Mesodermal cell (in vitro differentiated cells): ENCODE results near the gene C16orf86.
A peak's percentile ranks its signal among the peaks of the same experiment; 100 is the strongest.

Experiments
- H3K27ac ChIP-seq: 2 replicates; pipeline ENCODE4 v1.7.0; 2013; ENCODE audit warnings: mild to moderate bottlenecking, low read depth, low read length, moderate library complexity; ENCODE audit not compliant: severe bottlenecking
- H3K36me3 ChIP-seq: 2 replicates; pipeline ENCODE4 v1.7.1; 2013; ENCODE audit warnings: mild to moderate bottlenecking, low read length, moderate library complexity; ENCODE audit not compliant: control insufficient read depth, insufficient read depth
- H3K4me1 ChIP-seq: one replicate; pipeline ENCODE4 v1.7.1; 2013; ENCODE audit warnings: mild to moderate bottlenecking, low read length; ENCODE audit not compliant: insufficient read depth, control insufficient read depth, poor library complexity, severe bottlenecking
- H3K4me3 ChIP-seq: 2 replicates; pipeline ENCODE4 v1.7.0; 2013; ENCODE audit warnings: low read length, control low read depth, mild to moderate bottlenecking; ENCODE audit not compliant: insufficient read depth, poor library complexity, severe bottlenecking; ENCODE audit errors: extremely low read depth
- H3K9me3 ChIP-seq: 2 replicates; pipeline ENCODE4 v1.7.1; 2013; ENCODE audit warnings: mild to moderate bottlenecking, low read length, moderate library complexity; ENCODE audit not compliant: control insufficient read depth
- WGBS, 2 experiments: methylation state at CpG; one replicate each; pipeline ENCODE4 v1.1.5; 2013; ENCODE audit warnings: missing lambda C conversion rate in 2 of 2; ENCODE audit not compliant: insufficient coverage in 2 of 2; 5-methylcytosine and 5-hydroxymethylcytosine counted together

Gene C16orf86

GRCh38 chr16:67661886-67662652 is 4.5 kb upstream of the C16orf86 start:
- H3K9me3 ChIP-seq = no peaks in the 10 kb centered on the region
- H3K4me1 ChIP-seq = peaks cover 6% of the 10 kb centered on the region
- 94 to 95% methylated on average over 32 to 33 of the region's 34 CpGs for WGBS, 2 experiments
- H3K36me3 ChIP-seq = peaks cover 32% of the 10 kb centered on the region
- H3K27ac ChIP-seq = no peak overlapping the region
- H3K4me3 ChIP-seq = no peak overlapping the region

- Histone ChIP-seq H3K9me3 (no peaks in the 10 kb centered on the region), H3K4me3 (no peak overlapping the region)
These were observed 4.0 kb upstream of the C16orf86 start for GRCh38 chr16:67662653-67663010.

GRCh38 chr16:67663151-67663876 is 3.3 kb upstream of the C16orf86 start:
- H3K4me3 ChIP-seq = no peak overlapping the region

More at GRCh38 chr16:67662653-67663010, 4.0 kb upstream of the C16orf86 start:
- H3K4me1 ChIP-seq = peaks cover 6% of the 10 kb centered on the region
- peaks cover 30% of the 10 kb centered on the region for H3K36me3 ChIP-seq
- H3K27ac ChIP-seq = no peak overlapping the region

GRCh38 chr16:67663877-67664222 is 2.8 kb upstream of the C16orf86 start:
- Histone ChIP-seq H3K36me3 (peaks cover 20% of the 10 kb centered on the region), H3K4me3 (no peak overlapping the region), H3K27ac (no peak overlapping the region), H3K4me1 (peaks cover 6% of the 10 kb centered on the region), H3K9me3 (no peaks in the 10 kb centered on the region)
- WGBS, 2 experiments = 95 to 100% methylated on average over 4 of the region's 6 CpGs

More at GRCh38 chr16:67663151-67663876, 3.3 kb upstream of the C16orf86 start:
- Histone ChIP-seq H3K27ac (no peak overlapping the region), H3K36me3 (peaks cover 25% of the 10 kb centered on the region), H3K4me1 (peaks cover 6% of the 10 kb centered on the region), H3K9me3 (no peaks in the 10 kb centered on the region)
- WGBS, 2 experiments = 80 to 81% methylated on average over 20 of the region's 25 CpGs

GRCh38 chr16:67664258-67664657 is 2.4 kb upstream of the C16orf86 start:
- no peaks in the 10 kb centered on the region for H3K9me3 ChIP-seq
- no peak overlapping the region for H3K27ac ChIP-seq
- no peak overlapping the region for H3K4me3 ChIP-seq
- H3K36me3 ChIP-seq = peaks cover 17% of the 10 kb centered on the region
- peaks cover 6% of the 10 kb centered on the region for H3K4me1 ChIP-seq
- WGBS, 2 experiments = 90 to 92% methylated on average over 4 of the region's 4 CpGs

GRCh38 chr16:67664871-67665270 is 1.7 kb upstream of the C16orf86 start:
- WGBS, 2 experiments = 96% methylated on average over 7 of the region's 7 CpGs
- no peaks in the 10 kb centered on the region for H3K9me3 ChIP-seq
- H3K27ac ChIP-seq = no peak overlapping the region
- H3K36me3 ChIP-seq = peaks cover 17% of the 10 kb centered on the region
- no peak overlapping the region for H3K4me3 ChIP-seq
- peaks cover 6% of the 10 kb centered on the region for H3K4me1 ChIP-seq

GRCh38 chr16:67665598-67665997 is 1.0 kb upstream of the C16orf86 start:
- Histone ChIP-seq H3K9me3 (no peaks in the 10 kb centered on the region), H3K27ac (no peak overlapping the region), H3K4me1 (peaks cover 6% of the 10 kb centered on the region), H3K36me3 (peaks cover 17% of the 10 kb centered on the region), H3K4me3 (peak overlapping the region; percentile 67)
- 81 to 90% methylated on average over 5 of the region's 5 CpGs for WGBS, 2 experiments

GRCh38 chr16:67666032-67666551 is 522 bp upstream of the C16orf86 start:
- 1 to 4% methylated on average over 38 to 42 of the region's 46 CpGs for WGBS, 2 experiments
- peaks cover 6% of the 10 kb centered on the region for H3K4me1 ChIP-seq
- no peaks in the 10 kb centered on the region for H3K9me3 ChIP-seq
- H3K36me3 ChIP-seq = peaks cover 17% of the 10 kb centered on the region
- H3K27ac ChIP-seq = peak overlapping the region; percentile 57
- peak overlapping the region; percentile 67 for H3K4me3 ChIP-seq

- peak overlapping the region; percentile 67 for H3K4me3 ChIP-seq
- no peak overlapping the region for H3K27ac ChIP-seq
- peaks cover 6% of the 10 kb centered on the region for H3K4me1 ChIP-seq
- 83 to 84% methylated on average over 6 to 7 of the region's 10 CpGs for WGBS, 2 experiments
- H3K36me3 ChIP-seq = peaks cover 12% of the 10 kb centered on the region
- H3K9me3 ChIP-seq = no peaks in the 10 kb centered on the region
These were observed 821 bp downstream of the C16orf86 start for GRCh38 chr16:67667453-67667816.

GRCh38 chr16:67667817-67668494 is 1.3 kb downstream of the C16orf86 start:
- no peaks in the 10 kb centered on the region for H3K9me3 ChIP-seq
- H3K4me3 ChIP-seq = no peak overlapping the region
- peaks cover 8% of the 10 kb centered on the region for H3K36me3 ChIP-seq
- no peak overlapping the region for H3K27ac ChIP-seq
- WGBS, 2 experiments = 62 to 69% methylated on average over 15 to 18 of the region's 18 CpGs
- H3K4me1 ChIP-seq = peaks cover 6% of the 10 kb centered on the region
